ENCODE data around the gene CBLL1.

CBLL1 gene

GRCh38 chr7:107718456-107719193 lies 25.3 kb upstream of the CBLL1 start:
- H3K27ac ChIP-seq, result no peak overlapping the region

DNA sequence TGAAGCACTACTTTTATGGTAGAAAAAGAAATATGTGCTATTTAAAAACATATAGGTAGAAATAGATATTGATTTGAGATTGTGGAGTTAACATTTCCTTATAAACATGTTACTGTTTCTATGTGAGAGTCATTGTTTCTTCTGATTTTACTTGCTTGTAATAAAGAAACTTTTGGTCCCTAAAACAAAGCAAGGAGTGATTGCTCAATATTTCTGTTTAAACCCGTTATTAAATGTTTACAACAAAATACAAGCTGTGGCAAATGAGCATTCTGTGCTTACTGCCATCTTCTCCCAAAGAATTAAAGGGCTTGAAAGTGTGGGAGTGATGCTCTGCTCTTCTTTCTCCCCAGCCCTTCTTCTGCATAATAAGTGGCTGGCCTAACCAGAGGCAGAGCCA lies 22.7 kb upstream of the CBLL1 start:
- TF ChIP-seq CTCF (conservative IDR thresholded peaks at IDR 0.05), result no peak
- H3K27ac ChIP-seq, result no peak overlapping the region

More at GRCh38 chr7:107718456-107719193, 25.3 kb upstream of the CBLL1 start:
- no peak for TF ChIP-seq CTCF (conservative IDR thresholded peaks at IDR 0.05)

GRCh38 chr7:107723255-107723654 lies 20.7 kb upstream of the CBLL1 start:
- no peak overlapping the region for H3K27ac ChIP-seq
- TF ChIP-seq CTCF (conservative IDR thresholded peaks at IDR 0.05), result no peak

DNA sequence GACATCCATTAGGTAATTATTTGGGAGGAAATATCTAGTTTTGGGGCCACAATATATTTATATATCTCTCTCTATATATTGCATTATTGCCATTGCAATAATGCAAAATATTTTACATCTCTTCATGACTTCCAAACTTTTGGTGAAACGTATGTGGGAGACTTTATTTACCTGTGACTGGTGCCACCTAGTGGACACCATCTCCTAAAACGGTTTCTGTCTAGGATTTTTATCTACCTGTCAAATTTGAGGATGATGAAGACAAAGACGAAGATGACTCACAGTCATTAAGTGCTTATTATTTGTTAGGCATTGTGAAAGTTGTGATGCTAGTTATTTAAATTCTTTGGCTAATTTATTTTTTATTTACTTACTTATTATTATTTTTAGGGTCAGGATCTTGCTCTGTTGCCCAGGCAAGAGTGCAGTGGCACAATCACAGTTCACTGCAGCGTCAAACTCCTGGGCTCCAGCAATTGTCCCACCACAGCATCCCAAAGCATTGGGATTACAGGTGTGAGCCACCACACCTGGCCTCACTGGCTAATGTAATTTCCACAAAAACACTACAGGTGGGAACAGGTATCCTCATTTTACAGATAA lies 18.7 kb upstream of the CBLL1 start:
- no peak overlapping the region for H3K27ac ChIP-seq

GRCh38 chr7:107726356-107727130 lies 17.4 kb upstream of the CBLL1 start:
- H3K27ac ChIP-seq, result no peak overlapping the region
- no peak for TF ChIP-seq CTCF (conservative IDR thresholded peaks at IDR 0.05)

More for the DNA sequence above, 18.7 kb upstream of the CBLL1 start:
- peak; percentile 84 for TF ChIP-seq CTCF (conservative IDR thresholded peaks at IDR 0.05)

GRCh38 chr7:107728276-107728675 lies 15.7 kb upstream of the CBLL1 start:
- no peak for TF ChIP-seq CTCF (conservative IDR thresholded peaks at IDR 0.05)
- no peak overlapping the region for H3K27ac ChIP-seq
